Measurements from ENCODE around the gene GPX7. TPM values are rescaled to one million over a fixed set of nuclear protein-coding genes. Genes with fewer than 3 reads are reported as not detected.

GPX7 gene
- total RNA-seq, 1 experiment from 2014 or later, result not detected

GRCh38 chr1:52585474-52585873, 16.7 kb upstream of the GPX7 start:
- no peak for DNase-seq (ENCODE audit: low read depth)

GRCh38 chr1:52588027-52588426, 14.1 kb upstream of the GPX7 start:
- no peak for DNase-seq (ENCODE audit: low read depth)

- no peak for DNase-seq (ENCODE audit: low read depth)
Measured at GRCh38 chr1:52588535-52588934, 13.6 kb upstream of the GPX7 start.

GRCh38 chr1:52590266-52590665, 11.9 kb upstream of the GPX7 start:
- no peak for DNase-seq (ENCODE audit: low read depth)

GRCh38 chr1:52592637-52593323, 9.4 kb upstream of the GPX7 start:
- no peak for DNase-seq (ENCODE audit: low read depth)

- no peak for DNase-seq (ENCODE audit: low read depth)
Measured at GRCh38 chr1:52593495-52593894, 8.7 kb upstream of the GPX7 start.

- no peak for DNase-seq (ENCODE audit: low read depth)
Measured at GRCh38 chr1:52595061-52595460, 7.1 kb upstream of the GPX7 start.

GRCh38 chr1:52597912-52598311, 4.3 kb upstream of the GPX7 start:
- no peak for DNase-seq (ENCODE audit: low read depth)

GRCh38 chr1:52598729-52599128, 3.4 kb upstream of the GPX7 start:
- DNase-seq (ENCODE audit: low read depth), result no peak

GRCh38 chr1:52599236-52599635, 2.9 kb upstream of the GPX7 start:
- DNase-seq (ENCODE audit: low read depth), result no peak

GRCh38 chr1:52600533-52601179, 1.5 kb upstream of the GPX7 start:
- no peak for DNase-seq (ENCODE audit: low read depth)

GRCh38 chr1:52601519-52601918, 652 bp upstream of the GPX7 start:
- DNase-seq (ENCODE audit: low read depth), result no peak

GRCh38 chr1:52602856-52603600, 857 bp downstream of the GPX7 start:
- no peak for DNase-seq (ENCODE audit: low read depth)

GRCh38 chr1:52603630-52604029, 1.5 kb downstream of the GPX7 start:
- DNase-seq (ENCODE audit: low read depth), result no peak

- DNase-seq (ENCODE audit: low read depth), result no peak
Measured at GRCh38 chr1:52604063-52604770, 2.0 kb downstream of the GPX7 start.

GRCh38 chr1:52613636-52614373, 11.6 kb downstream of the GPX7 start:
- no peak for DNase-seq (ENCODE audit: low read depth)

GRCh38 chr1:52614671-52615070, 12.5 kb downstream of the GPX7 start:
- no peak for DNase-seq (ENCODE audit: low read depth)

- DNase-seq (ENCODE audit: low read depth), result no peak
Measured at GRCh38 chr1:52615489-52616042, 13.4 kb downstream of the GPX7 start.

GRCh38 chr1:52621950-52622349, 19.8 kb downstream of the GPX7 start:
- DNase-seq (ENCODE audit: low read depth), result no peak

- DNase-seq (ENCODE audit: low read depth), result no peak
Measured at GRCh38 chr1:52623812-52624211, 21.6 kb downstream of the GPX7 start.

GRCh38 chr1:52627028-52627427, 24.9 kb downstream of the GPX7 start:
- DNase-seq (ENCODE audit: low read depth), result no peak

Data from HT1080 (cell line).